Pancreas (tissue), 10 donors: Measurements from ENCODE around the gene NUPR1. TPM values are rescaled to one million over a fixed set of nuclear protein-coding genes. Genes with fewer than 3 reads are reported as not detected.

Experiments
- ATAC-seq, 4 donors: fragments of 200-7000 bp; cut with Tn5 transposase; one replicate each; pipeline versions ENCODE4 v1.8.0 to v1.9.1; 2020; ENCODE audit warnings: mild to moderate bottlenecking in 4 of 4, moderate library complexity in 4 of 4
- DNase-seq, 6 donors: peaks; one replicate each; pipeline ENCODE4 v3.0.0-alpha.2; 2020
- FAIRE-seq: peaks from 2 replicates; lab custom pipeline; 2012; peaks lifted over from hg19 to GRCh38; lab: Jason Lieb, UNC
- H3K27ac ChIP-seq, 4 donors: fragments of 200-600 bp; sonication (generic); 1 replicate in 3 of 4; 2 replicates in 1 of 4; pipeline versions ENCODE4 v1.5.0 to v1.8.0; 2020
- H3K27me3 ChIP-seq, 4 donors: fragments of 200-600 bp; one replicate each; pipeline ENCODE4 v1.8.0; 2021
- H3K36me3 ChIP-seq, 3 donors: fragments of 200-600 bp; sonication (generic) in 1 of 3; one replicate each; pipeline versions ENCODE4 v1.5.0 to v1.8.0; 2020 to 2021
- H3K4me1 ChIP-seq, 3 donors: fragments of 200-600 bp; one replicate each; pipeline ENCODE4 v1.8.0; 2021
- H3K4me3 ChIP-seq, 4 donors: fragments of 200-600 bp; sonication (generic) in 2 of 4; one replicate each; pipeline versions ENCODE4 v1.5.0 to v1.8.0; 2020 to 2021
- H3K9me3 ChIP-seq, 4 donors: fragments of 200-600 bp; one replicate each; pipeline ENCODE4 v1.8.0; 2021
- CTCF ChIP-seq, 4 donors: fragments of 200-600 bp; sonication (generic) in 3 of 4; IDR thresholded peaks; one replicate each; pipeline versions ENCODE4 v1.5.0 to v1.8.0; 2021; ENCODE audit warnings: antibody characterized with exemption in 4 of 4
- WGBS, 2 donors: extraction: QIAGEN DNeasy Blood & Tissue Kit; methylation state at CpG; one replicate each; pipeline ENCODE4 v1.1.7; 2013; 5-methylcytosine and 5-hydroxymethylcytosine counted together
- intact Hi-C, 3 donors: fragments of 100-400 bp; cut with DNase I; formaldehyde crosslinking; loops; one replicate each; pipeline versions ENCODE4 v1.11.1 to v1.14.2; 2022
- polyA plus RNA-seq, 2 donors: library from polyadenylated mRNA; stranded (reverse); fragments of 200-250 nt; gene quantifications; one replicate each; pipeline ENCODE4 v1.2.3, GENCODE V29; 2013
- total RNA-seq, 6 donors: library from RNA; stranded (reverse); fragmentation: NEBNext Ultra II Directional in 4 of 6; extraction: Animal tissue kit (Norgen Biotek cat#: 25700) in 4 of 6; gene quantifications; one replicate each; pipeline versions ENCODE4 v1.2.1 to v1.2.4, GENCODE V29; 2021 to 2023
- donor health status: healthy with polysubstance abuse.
- donor health status: DM: no; HTN: no; CAD: no; lungs with moderate emphysema.
- donor health status: DM: no; HTN: no; CAD: no.
- donor health status: control.
- donor health status: control.
- donor health status: Bipolar disorder and iron deficiency.
- donor health status: DM: yes; HTN: yes; CAD: no.
- donor health status: DM: no; HTN: no; CAD: no.
- donor health status: DM: no; HTN: no; CAD: no.
- donor health status: DM: yes; HTN: yes; CAD: no.

The NUPR1 gene
- total and polyA plus RNA-seq, 8 donors = 28.9 to 303 (median 128) TPM

- WGBS, 2 donors = 87 to 91% methylated on average over 7 of the region's 7 CpGs
- H3K9me3 ChIP-seq = no peaks in the 10 kb centered on the region
- peaks cover 0 to 10% (median 7%) of the 10 kb centered on the region in 3 donors for H3K4me1 ChIP-seq
- no peak for TF ChIP-seq CTCF (IDR thresholded peaks at IDR 0.05)
- H3K36me3 ChIP-seq = no peaks in the 10 kb centered on the region
- ATAC-seq (no peak), FAIRE-seq (no peak), DNase-seq (no peak)
- H3K27me3 ChIP-seq = no peaks in the 10 kb centered on the region
- intact Hi-C loops = no loop called here
- peak overlapping the region in 2 of 4 donors; percentile 74 to 76 for H3K27ac ChIP-seq
- no peak overlapping the region for H3K4me3 ChIP-seq
Measured at GRCh38 chr16:28542646-28543045, 3.9 kb upstream of the NUPR1 start.

- Histone ChIP-seq H3K4me3 (no peak overlapping the region), H3K36me3 (no peaks in the 10 kb centered on the region), H3K9me3 (no peaks in the 10 kb centered on the region), H3K4me1 (peaks cover 0 to 14% (median 11%) of the 10 kb centered on the region in 3 donors), H3K27ac (peak overlapping the region in 1 of 4 donors; percentile 88), H3K27me3 (no peaks in the 10 kb centered on the region)
- no peak for ATAC-seq
- 89 to 93% methylated on average over 3 of the region's 3 CpGs for WGBS, 2 donors
- TF ChIP-seq CTCF (IDR thresholded peaks at IDR 0.05) = no peak
- FAIRE-seq = no peak
- DNase-seq = no peak
- intact Hi-C loops = no loop called here
Measured at GRCh38 chr16:28540346-28540745, 1.6 kb upstream of the NUPR1 start.

GRCh38 chr16:28537964-28538732 is 626 bp downstream of the NUPR1 start:
- WGBS, 2 donors = 39 to 43% methylated on average over 13 of the region's 13 CpGs
- Histone ChIP-seq H3K27ac (peak overlapping the region; percentile 68 to 94 (median 80)), H3K27me3 (no peaks in the 10 kb centered on the region), H3K4me3 (peak overlapping the region; percentile 24 to 63 (median 46)), H3K36me3 (no peaks in the 10 kb centered on the region), H3K4me1 (peaks cover 0 to 17% (median 11%) of the 10 kb centered on the region in 3 donors), H3K9me3 (no peaks in the 10 kb centered on the region)
- ATAC-seq = peak; percentile 6 to 17 (median 9)
- no peak for TF ChIP-seq CTCF (IDR thresholded peaks at IDR 0.05)
- peak in 3 of 6 donors; percentile 46 to 71 (median 47) for DNase-seq
- intact Hi-C loops = no loop called here
- no peak for FAIRE-seq

- Histone ChIP-seq H3K9me3 (no peaks in the 10 kb centered on the region), H3K27ac (peak overlapping the region in 2 of 4 donors; percentile 88 to 94), H3K4me1 (peaks cover 2 to 28% (median 12%) of the 10 kb centered on the region in 3 donors), H3K27me3 (no peaks in the 10 kb centered on the region), H3K4me3 (peak overlapping the region; percentile 24 to 63 (median 46)), H3K36me3 (no peaks in the 10 kb centered on the region)
- intact Hi-C loops = no loop called here
- no peak for ATAC-seq
- no peak for DNase-seq
- TF ChIP-seq CTCF (IDR thresholded peaks at IDR 0.05) = no peak
- WGBS, 2 donors = 35 to 37% methylated on average over 6 of the region's 6 CpGs
- no peak for FAIRE-seq
Measured at GRCh38 chr16:28537076-28537475, 1.7 kb downstream of the NUPR1 start.
